Ishikawa (cell line): ENCODE measurements around the gene SGMS1.

Experiments used
- NFIC ChIP-seq: IDR thresholded peaks from 2 replicates; pipeline ENCODE4 v1.6.1; 2012
- TCF12 ChIP-seq: IDR thresholded peaks from 2 replicates; pipeline ENCODE4 v1.6.1; 2012; ENCODE audit warnings: low read depth

GRCh38 chr10:50379616-50380015 lies 244.1 kb downstream of the SGMS1 start:
- TF ChIP-seq NFIC, result no peak
- TF ChIP-seq TCF12, result no peak
